SU-DHL-6 (cell line): Measurements from ENCODE around the gene GAN.

Experiments used
- CTCF ChIP-seq: fragments of 200-600 bp; sonication (generic); IDR thresholded peaks from one replicate; pipeline ENCODE4 v1.5.1; 2017; ENCODE audit warnings: antibody characterized with exemption, mild to moderate bottlenecking, low read length, moderate library complexity; ENCODE audit not compliant: insufficient read depth, poor library complexity, severe bottlenecking
- EZH2phosphoT487 ChIP-seq: fragments of 200-600 bp; sonication (generic), shearing (Covaris generic); conservative IDR thresholded peaks from 2 replicates; pipeline ENCODE4 v1.6.1; 2018; ENCODE audit warnings: mild to moderate bottlenecking, antibody characterized with exemption, low read length, moderate library complexity, mixed read lengths

DNA sequence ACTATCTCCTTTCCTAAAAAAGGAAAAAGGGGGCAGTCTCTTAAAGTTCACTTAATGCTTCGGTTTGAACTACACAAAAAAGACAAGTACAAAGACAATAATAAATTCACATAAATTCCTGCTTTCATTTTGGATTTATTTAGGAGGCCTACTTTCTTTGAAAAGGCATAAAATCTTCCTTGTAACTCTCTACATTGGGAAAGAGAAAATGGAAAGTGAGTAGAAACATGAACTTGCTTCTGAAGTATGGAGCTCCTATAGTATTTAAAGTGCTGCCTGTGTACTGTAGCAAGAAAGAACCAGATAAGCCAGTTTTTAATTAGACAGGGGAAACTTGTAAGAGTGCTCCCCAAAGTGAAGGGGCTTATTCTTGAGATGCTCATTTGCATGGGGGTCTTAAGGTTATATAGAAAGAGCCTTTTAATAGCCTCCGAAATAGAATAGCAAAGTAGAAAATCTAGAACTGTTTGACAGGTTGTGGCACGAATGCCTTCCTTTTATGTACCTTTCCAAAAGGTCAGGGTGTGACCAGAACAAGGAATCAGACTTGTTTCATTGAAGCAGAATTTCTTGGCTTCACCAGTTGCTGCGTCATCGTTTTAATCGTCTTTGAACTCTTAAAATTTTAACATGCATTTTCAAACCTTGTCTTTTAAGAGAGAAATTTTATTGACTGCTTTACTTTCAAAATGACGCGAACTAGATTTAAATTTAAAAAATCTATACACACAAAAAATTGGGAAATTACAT is 12.9 kb downstream of the GAN start:
- TF ChIP-seq CTCF: no peak
- TF ChIP-seq EZH2phosphoT487: no peak
